Ishikawa (cell line): ENCODE results near the gene GRK1.

Experiments used
- CEBPB ChIP-seq: IDR thresholded peaks from 2 replicates; pipeline ENCODE4 v1.6.1; 2012
- CREB1 ChIP-seq: IDR thresholded peaks from 2 replicates; pipeline ENCODE4 v1.6.1; 2012; ENCODE audit warnings: low read depth
- EGR1 ChIP-seq: IDR thresholded peaks from 2 replicates; pipeline ENCODE4 v1.6.1; 2012
- EP300 ChIP-seq: IDR thresholded peaks from 2 replicates; pipeline ENCODE4 v1.6.1; 2012; ENCODE audit warnings: borderline replicate concordance
- FOXM1 ChIP-seq: IDR thresholded peaks from 2 replicates; pipeline ENCODE4 v1.6.1; 2012; ENCODE audit warnings: low read depth, borderline replicate concordance
- NFIC ChIP-seq: IDR thresholded peaks from 2 replicates; pipeline ENCODE4 v1.6.1; 2012
- RAD21 ChIP-seq: IDR thresholded peaks from 2 replicates; pipeline ENCODE4 v1.6.1; 2012; ENCODE audit warnings: low read depth
- TAF1 ChIP-seq: IDR thresholded peaks from 2 replicates; pipeline ENCODE4 v1.6.1; 2012; ENCODE audit warnings: low read depth, mild to moderate bottlenecking
- TCF12 ChIP-seq: IDR thresholded peaks from 2 replicates; pipeline ENCODE4 v1.6.1; 2012; ENCODE audit warnings: low read depth
- TEAD4 ChIP-seq: IDR thresholded peaks from 2 replicates; pipeline ENCODE4 v1.6.1; 2012
- YY1 ChIP-seq: IDR thresholded peaks from 2 replicates; pipeline ENCODE4 v1.6.1; 2012; ENCODE audit warnings: low read depth
- ZBTB7A ChIP-seq: IDR thresholded peaks from 2 replicates; pipeline ENCODE4 v1.6.1; 2012; ENCODE audit warnings: low read depth
- TF ChIP-seq, protein P1 (sequence below): IDR thresholded peaks from 2 replicates; pipeline ENCODE4 v1.6.1; 2012
- TF ChIP-seq, protein P2 (sequence below): IDR thresholded peaks from 2 replicates; pipeline ENCODE4 v1.6.1; 2012; ENCODE audit warnings: low read depth, mild to moderate bottlenecking
- TF ChIP-seq, protein P3 (sequence below): IDR thresholded peaks from 2 replicates; pipeline ENCODE4 v1.6.1; 2012

Gene GRK1

DNA sequence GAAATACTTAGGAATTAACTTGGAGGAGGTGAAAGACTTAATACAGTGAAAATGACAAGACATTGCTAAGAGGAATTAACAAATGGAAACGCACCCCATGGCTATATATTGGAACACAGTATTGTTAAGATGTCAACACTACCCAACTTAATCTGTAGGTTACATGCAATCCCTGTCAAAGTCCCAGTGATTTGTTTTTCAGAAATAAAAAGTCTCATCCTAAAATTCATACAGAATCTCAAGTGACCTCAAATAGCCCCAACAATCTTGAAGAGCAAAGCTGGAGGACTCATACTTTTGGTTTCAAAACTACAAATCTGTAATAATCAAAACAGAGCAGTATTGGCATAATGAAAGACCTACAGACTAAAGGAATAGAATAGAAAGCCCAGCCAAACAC, 22.2 kb upstream of the GRK1 start:
- TF ChIP-seq TEAD4, result no peak

DNA sequence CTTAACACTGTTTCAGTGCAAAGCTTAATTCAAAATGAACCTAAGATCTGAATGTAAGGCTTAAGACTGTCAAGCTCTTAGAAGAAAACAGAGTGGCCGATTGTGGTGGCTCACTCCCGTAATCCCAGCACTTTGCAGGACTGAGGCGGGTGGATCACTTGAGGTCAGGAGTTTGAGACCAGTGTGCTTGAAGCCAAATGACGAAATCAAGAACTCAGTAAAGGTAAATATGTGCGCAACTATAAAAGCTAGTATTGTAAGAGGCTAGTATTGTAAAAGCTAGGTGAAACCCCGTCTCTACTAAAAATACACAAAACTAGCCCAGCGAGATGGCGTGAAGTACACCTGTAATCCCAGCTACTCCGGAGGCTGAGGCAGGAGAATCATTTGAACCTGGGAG, 21.7 kb upstream of the GRK1 start:
- TF ChIP-seq TAF1 (no peak), TEAD4 (no peak), EP300 (no peak), NFIC (no peak), CEBPB (no peak), TCF12 (no peak), EGR1 (no peak), YY1 (no peak)
- TF ChIP-seq, protein P1, sequence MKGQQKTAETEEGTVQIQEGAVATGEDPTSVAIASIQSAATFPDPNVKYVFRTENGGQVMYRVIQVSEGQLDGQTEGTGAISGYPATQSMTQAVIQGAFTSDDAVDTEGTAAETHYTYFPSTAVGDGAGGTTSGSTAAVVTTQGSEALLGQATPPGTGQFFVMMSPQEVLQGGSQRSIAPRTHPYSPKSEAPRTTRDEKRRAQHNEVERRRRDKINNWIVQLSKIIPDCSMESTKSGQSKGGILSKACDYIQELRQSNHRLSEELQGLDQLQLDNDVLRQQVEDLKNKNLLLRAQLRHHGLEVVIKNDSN, result no peak
- TF ChIP-seq, protein P2, sequence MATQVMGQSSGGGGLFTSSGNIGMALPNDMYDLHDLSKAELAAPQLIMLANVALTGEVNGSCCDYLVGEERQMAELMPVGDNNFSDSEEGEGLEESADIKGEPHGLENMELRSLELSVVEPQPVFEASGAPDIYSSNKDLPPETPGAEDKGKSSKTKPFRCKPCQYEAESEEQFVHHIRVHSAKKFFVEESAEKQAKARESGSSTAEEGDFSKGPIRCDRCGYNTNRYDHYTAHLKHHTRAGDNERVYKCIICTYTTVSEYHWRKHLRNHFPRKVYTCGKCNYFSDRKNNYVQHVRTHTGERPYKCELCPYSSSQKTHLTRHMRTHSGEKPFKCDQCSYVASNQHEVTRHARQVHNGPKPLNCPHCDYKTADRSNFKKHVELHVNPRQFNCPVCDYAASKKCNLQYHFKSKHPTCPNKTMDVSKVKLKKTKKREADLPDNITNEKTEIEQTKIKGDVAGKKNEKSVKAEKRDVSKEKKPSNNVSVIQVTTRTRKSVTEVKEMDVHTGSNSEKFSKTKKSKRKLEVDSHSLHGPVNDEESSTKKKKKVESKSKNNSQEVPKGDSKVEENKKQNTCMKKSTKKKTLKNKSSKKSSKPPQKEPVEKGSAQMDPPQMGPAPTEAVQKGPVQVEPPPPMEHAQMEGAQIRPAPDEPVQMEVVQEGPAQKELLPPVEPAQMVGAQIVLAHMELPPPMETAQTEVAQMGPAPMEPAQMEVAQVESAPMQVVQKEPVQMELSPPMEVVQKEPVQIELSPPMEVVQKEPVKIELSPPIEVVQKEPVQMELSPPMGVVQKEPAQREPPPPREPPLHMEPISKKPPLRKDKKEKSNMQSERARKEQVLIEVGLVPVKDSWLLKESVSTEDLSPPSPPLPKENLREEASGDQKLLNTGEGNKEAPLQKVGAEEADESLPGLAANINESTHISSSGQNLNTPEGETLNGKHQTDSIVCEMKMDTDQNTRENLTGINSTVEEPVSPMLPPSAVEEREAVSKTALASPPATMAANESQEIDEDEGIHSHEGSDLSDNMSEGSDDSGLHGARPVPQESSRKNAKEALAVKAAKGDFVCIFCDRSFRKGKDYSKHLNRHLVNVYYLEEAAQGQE, result no peak
- TF ChIP-seq, protein P3, sequence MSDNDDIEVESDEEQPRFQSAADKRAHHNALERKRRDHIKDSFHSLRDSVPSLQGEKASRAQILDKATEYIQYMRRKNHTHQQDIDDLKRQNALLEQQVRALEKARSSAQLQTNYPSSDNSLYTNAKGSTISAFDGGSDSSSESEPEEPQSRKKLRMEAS, result no peak

DNA sequence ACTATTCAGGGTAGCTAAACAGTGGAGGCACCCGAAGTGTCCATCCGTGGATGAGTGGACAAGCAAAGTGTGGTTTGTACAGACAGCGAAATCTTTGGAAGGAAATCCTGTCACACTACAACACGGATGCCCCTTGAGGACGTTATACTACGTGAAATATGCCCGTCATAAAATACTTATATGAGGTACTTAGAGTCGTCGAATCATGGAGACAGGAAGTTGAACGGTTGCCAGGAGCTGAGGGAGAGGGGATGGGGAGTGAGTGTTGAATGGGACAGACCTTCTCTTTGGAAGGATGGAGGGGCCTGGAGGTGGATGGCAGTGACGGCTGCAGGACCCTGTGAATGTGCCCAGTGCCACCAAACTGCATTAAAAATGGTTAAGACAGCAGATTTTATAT, 20.6 kb upstream of the GRK1 start:
- TF ChIP-seq FOXM1, result no peak
- TF ChIP-seq RAD21, result no peak
- TF ChIP-seq TCF12, result no peak
- TF ChIP-seq EGR1, result no peak
- TF ChIP-seq TAF1, result no peak
- no peak for TF ChIP-seq NFIC
- TF ChIP-seq CREB1, result no peak

DNA sequence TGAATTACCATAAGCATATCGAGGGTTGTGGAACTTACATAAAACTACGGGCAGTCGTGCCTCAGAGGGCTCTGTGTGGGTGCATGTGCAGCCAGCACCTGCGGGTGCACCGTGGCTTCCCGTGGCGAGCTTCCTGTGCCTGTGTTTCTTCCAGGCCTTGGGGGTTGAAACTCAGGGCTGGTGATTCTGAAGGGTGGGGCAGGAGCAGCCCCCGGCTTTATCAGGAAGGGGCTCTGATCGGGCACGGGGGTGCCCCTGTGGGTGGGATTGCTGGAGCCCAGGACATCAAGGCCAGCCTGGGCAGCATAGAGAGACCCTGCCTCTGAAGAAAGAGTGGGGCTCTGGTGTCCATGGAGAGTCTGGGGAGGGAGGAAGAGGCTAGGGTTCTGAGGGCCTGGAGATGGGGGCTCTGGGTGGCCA, 20.1 kb upstream of the GRK1 start:
- TF ChIP-seq RAD21 (no peak), ZBTB7A (no peak)
- TF ChIP-seq, protein P3, result no peak

DNA sequence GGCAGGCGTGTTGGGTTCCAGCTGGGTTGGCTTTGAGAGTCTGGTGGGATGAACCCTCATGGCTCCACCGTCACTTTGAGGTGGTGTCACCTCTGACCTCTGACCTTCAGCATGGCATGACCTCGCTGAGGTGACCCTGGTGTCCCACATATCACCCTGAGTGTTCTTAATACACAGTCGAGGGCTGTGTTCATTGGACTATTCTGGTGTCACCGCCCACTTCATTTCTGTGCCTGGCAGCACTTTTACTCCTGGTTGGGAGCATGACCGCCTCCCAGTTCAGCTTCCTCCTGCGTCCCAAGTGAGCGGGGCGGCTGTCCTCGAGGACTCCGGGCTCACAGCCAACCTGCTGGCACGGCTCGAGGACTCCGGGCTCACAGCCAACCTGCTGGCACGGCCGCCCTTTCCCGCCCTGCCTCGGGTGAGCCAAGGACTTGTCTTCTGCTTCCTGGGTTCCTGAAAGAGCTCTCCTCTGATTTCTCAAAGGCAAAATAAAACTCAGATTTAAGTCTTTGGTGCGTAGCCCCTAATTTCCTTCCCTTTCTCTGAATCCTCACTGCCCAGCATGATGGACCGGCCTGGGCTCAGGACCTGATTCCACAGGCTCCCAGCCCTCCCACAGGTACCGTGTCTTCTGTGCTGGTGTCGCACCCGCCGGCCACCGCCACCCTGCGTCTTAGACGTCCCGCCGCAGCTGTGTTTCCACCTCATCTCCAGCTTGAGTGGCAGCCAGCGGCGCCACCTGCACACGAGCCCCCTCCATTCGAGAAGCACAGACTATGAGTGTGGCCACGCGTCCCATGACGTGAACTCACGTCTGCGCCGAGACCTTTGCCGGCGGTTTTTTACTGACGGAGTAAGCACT, 19.4 kb upstream of the GRK1 start:
- TF ChIP-seq, protein P3, result peak; percentile 98
- TF ChIP-seq EGR1, result no peak
- TF ChIP-seq TCF12, result peak; percentile 89
- TF ChIP-seq CEBPB, result no peak
- 0 out of 2 replicates have a peak, but pooled peaks have one; percentile 7 for TF ChIP-seq RAD21
- TF ChIP-seq FOXM1, result no peak
- TF ChIP-seq CREB1, result no peak
- no peak for TF ChIP-seq YY1
- no peak for TF ChIP-seq ZBTB7A
- peak; percentile 54; the same call in 1 of the 2 replicates for TF ChIP-seq TEAD4
- peak; percentile 99 for TF ChIP-seq NFIC
- TF ChIP-seq, protein P2, result no peak
- TF ChIP-seq, protein P1, result peak; percentile 34; the same call in 1 of the 2 replicates
- TF ChIP-seq EP300, result peak; percentile 65; the same call in 1 of the 2 replicates
- no peak for TF ChIP-seq TAF1

DNA sequence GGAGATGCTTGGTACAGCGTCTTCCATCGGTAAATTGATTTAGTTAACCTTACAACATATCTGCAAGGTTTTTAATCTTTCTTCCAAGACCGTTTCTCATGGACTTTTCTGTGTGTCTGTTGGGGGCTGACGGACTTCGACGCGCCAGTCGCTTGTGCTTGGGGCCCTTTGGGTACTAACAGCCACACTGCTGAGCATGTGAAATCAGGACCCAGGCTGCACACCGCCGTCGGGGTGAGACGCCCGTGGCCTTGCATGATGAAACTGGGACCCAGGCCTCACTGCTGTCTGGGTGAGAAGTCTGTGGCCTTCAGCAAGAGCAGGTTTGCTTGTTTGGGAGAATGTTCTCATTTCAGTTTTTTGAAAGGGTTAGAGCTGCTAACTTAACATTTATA, 18.8 kb upstream of the GRK1 start:
- TF ChIP-seq CEBPB, result no peak
- no peak for TF ChIP-seq TAF1
- TF ChIP-seq YY1, result no peak
- no peak for TF ChIP-seq NFIC
- TF ChIP-seq RAD21, result no peak
- no peak for TF ChIP-seq TCF12
- no peak for TF ChIP-seq TEAD4
- TF ChIP-seq, protein P2, result no peak
- TF ChIP-seq EGR1, result no peak
- TF ChIP-seq, protein P1, result no peak
- TF ChIP-seq CREB1, result no peak
